ENCODE data around the gene LCE1B. TPM values are rescaled to one million over a fixed set of nuclear protein-coding genes. Genes with fewer than 3 reads are reported as not detected.

The LCE1B gene
- total RNA-seq, 2 donors from 2014 or later, result not detected

DNA sequence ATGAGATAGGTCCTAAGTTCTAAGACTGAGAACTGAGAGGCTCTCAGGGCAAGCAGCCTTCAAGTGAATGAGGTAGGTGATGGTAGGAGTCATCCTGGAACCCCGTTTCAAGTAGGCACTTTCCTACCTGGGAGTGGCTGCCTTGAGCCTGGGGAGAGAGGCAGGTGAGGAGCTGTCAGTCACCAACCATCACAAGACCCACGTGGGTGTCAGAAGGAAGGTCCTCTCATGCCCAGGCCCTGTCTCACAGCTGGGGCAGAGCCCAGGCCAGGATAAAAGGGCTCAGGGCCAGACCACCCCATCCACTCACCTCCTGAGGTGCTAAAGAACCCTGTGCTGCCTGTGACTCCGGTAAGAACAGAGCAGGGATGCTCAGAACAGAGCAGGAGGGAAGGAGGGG lies 15.3 kb upstream of the LCE1B start, which contains the start of gene LCE1D:
TSS of gene LCE1D (plus strand) at position 301 of the 400 bp plus-strand sequence. CDS start 1,074 bp downstream, outside the sequence.
- H3K27ac Mint-ChIP-seq, result no peak within 1 kb of the TSS
- H3K4me1 Mint-ChIP-seq, result no peaks in the 10 kb centered on the region
- Histone ChIP-seq H3K4me1 (ENCODE audit: control insufficient read depth, insufficient read depth, low read length) (no peaks in the 10 kb centered on the region), H3K36me3 (ENCODE audit: control insufficient read depth, insufficient read depth, low read length) (no peaks in the 10 kb centered on the region), H3K9me3 (ENCODE audit: control insufficient read depth, low read length) (peaks cover 29% of the 10 kb centered on the region), H3K4me3 (ENCODE audit: low read length) (no peak within 1 kb of the TSS), H3K27ac (ENCODE audit: low read depth, low read length) (no peak within 1 kb of the TSS), H3K27me3 (ENCODE audit: control insufficient read depth, insufficient read depth, low read length, poor library complexity, severe bottlenecking) (no peaks in the 10 kb centered on the region), H3K9ac (ENCODE audit: extremely low read depth, low read length, poor library complexity, severe bottlenecking) (no peak within 1 kb of the TSS)
- H3K36me3 Mint-ChIP-seq (ENCODE audit: low read depth), result peaks cover 2% of the 10 kb centered on the region
- no peak within 1 kb of the TSS for H3K4me3 Mint-ChIP-seq
- TF ChIP-seq, protein P1, sequence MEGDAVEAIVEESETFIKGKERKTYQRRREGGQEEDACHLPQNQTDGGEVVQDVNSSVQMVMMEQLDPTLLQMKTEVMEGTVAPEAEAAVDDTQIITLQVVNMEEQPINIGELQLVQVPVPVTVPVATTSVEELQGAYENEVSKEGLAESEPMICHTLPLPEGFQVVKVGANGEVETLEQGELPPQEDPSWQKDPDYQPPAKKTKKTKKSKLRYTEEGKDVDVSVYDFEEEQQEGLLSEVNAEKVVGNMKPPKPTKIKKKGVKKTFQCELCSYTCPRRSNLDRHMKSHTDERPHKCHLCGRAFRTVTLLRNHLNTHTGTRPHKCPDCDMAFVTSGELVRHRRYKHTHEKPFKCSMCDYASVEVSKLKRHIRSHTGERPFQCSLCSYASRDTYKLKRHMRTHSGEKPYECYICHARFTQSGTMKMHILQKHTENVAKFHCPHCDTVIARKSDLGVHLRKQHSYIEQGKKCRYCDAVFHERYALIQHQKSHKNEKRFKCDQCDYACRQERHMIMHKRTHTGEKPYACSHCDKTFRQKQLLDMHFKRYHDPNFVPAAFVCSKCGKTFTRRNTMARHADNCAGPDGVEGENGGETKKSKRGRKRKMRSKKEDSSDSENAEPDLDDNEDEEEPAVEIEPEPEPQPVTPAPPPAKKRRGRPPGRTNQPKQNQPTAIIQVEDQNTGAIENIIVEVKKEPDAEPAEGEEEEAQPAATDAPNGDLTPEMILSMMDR (conservative IDR thresholded peaks at IDR 0.05), result no peak
- H3K9me3 Mint-ChIP-seq, result peaks cover 86% of the 10 kb centered on the region
- H3K27me3 Mint-ChIP-seq (ENCODE audit: insufficient read depth), result peaks cover 2% of the 10 kb centered on the region
- 5% methylated on average over 3 of the region's 3 CpGs; no CpG with 5 or more reads in 1 of the 2 experiments for WGBS, 2 experiments (ENCODE audit: insufficient coverage in 1 of 2, insufficient read length in 1 of 2)
- no peak for DNase-seq

DNA sequence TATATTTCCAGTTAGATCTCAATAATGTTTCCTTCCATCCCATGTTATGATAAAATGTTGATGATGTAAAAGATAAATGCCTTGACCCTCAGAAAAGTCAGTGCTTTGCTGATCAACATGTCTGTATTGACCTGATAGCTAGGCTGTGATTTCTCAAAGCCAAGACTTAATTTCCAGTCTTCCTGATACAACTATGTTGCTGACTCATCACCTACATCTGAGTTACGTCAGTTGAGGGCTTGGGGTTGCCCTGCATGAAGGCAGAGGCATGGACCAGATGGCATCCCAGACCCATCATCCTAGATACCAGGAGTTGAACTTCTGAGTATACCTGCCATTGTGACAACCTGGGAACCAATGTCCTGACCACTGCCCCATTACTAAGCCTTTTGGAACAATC lies 10.4 kb upstream of the LCE1B start:
- no peak overlapping the region for H3K4me3 ChIP-seq (ENCODE audit: low read length)
- Mint-ChIP-seq H3K27me3 (ENCODE audit: insufficient read depth) (peaks cover 2% of the 10 kb centered on the region), H3K4me3 (no peak overlapping the region), H3K36me3 (ENCODE audit: low read depth) (no peaks in the 10 kb centered on the region), H3K9me3 (peaks cover 87% of the 10 kb centered on the region), H3K4me1 (no peaks in the 10 kb centered on the region), H3K27ac (no peak overlapping the region)
- WGBS, 2 experiments (ENCODE audit: insufficient coverage in 1 of 2, insufficient read length in 1 of 2), result 59 to 64% methylated on average over 1 of the region's 1 CpG
- no peak overlapping the region for H3K27ac ChIP-seq (ENCODE audit: low read depth, low read length)
- H3K9ac ChIP-seq (ENCODE audit: extremely low read depth, low read length, poor library complexity, severe bottlenecking), result no peak overlapping the region
- no peaks in the 10 kb centered on the region for H3K27me3 ChIP-seq (ENCODE audit: control insufficient read depth, insufficient read depth, low read length, poor library complexity, severe bottlenecking)
- TF ChIP-seq, protein P1 (conservative IDR thresholded peaks at IDR 0.05), result no peak
- H3K36me3 ChIP-seq (ENCODE audit: control insufficient read depth, insufficient read depth, low read length), result no peaks in the 10 kb centered on the region
- no peak for DNase-seq
- H3K4me1 ChIP-seq (ENCODE audit: control insufficient read depth, insufficient read depth, low read length), result no peaks in the 10 kb centered on the region
- H3K9me3 ChIP-seq (ENCODE audit: control insufficient read depth, low read length), result peaks cover 63% of the 10 kb centered on the region

DNA sequence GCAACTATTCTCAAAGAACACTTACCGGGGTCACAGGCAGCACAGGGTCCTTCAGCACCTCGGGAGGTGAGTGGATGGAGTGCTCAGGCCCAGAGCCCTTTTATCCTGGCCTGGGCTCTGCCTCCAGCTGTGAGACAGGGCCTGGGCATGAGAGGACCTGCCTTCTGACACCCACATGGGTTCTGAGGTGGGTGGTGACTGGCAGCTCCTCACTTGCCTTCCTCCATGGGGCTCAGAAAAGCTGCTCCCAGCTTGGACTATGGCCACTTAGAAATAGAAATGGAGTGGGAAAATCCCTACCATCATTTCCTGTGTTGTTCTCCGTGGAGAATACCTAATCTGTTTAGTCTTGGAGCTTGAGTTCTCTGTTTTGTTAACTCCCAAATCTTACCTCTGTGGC lies 5.2 kb upstream of the LCE1B start, which contains the start of gene LCE1C:
TSS of gene LCE1C (minus strand) at position 76 of the 400 bp plus-strand sequence. CDS start 1,173 bp downstream, outside the sequence.
- no peaks in the 10 kb centered on the region for H3K36me3 ChIP-seq (ENCODE audit: control insufficient read depth, insufficient read depth, low read length)
- H3K27me3 ChIP-seq (ENCODE audit: control insufficient read depth, insufficient read depth, low read length, poor library complexity, severe bottlenecking), result no peaks in the 10 kb centered on the region
- H3K4me1 ChIP-seq (ENCODE audit: control insufficient read depth, insufficient read depth, low read length), result no peaks in the 10 kb centered on the region
- Mint-ChIP-seq H3K36me3 (ENCODE audit: low read depth) (no peaks in the 10 kb centered on the region), H3K4me3 (no peak within 1 kb of the TSS), H3K9me3 (peaks cover 84% of the 10 kb centered on the region), H3K27me3 (ENCODE audit: insufficient read depth) (no peaks in the 10 kb centered on the region), H3K4me1 (no peaks in the 10 kb centered on the region), H3K27ac (no peak within 1 kb of the TSS)
- no peak for DNase-seq
- no peak within 1 kb of the TSS for H3K4me3 ChIP-seq (ENCODE audit: low read length)
- H3K27ac ChIP-seq (ENCODE audit: low read depth, low read length), result no peak within 1 kb of the TSS
- 44% methylated on average over 3 of the region's 3 CpGs; no CpG with 5 or more reads in 1 of the 2 experiments for WGBS, 2 experiments (ENCODE audit: insufficient coverage in 1 of 2, insufficient read length in 1 of 2)
- TF ChIP-seq, protein P1 (conservative IDR thresholded peaks at IDR 0.05), result no peak
- peaks cover 69% of the 10 kb centered on the region for H3K9me3 ChIP-seq (ENCODE audit: control insufficient read depth, low read length)
- H3K9ac ChIP-seq (ENCODE audit: extremely low read depth, low read length, poor library complexity, severe bottlenecking), result no peak within 1 kb of the TSS
